HCT116 (cell line): ENCODE measurements around the gene PRDM2. TPM values are rescaled to one million over a fixed set of nuclear protein-coding genes. Genes with fewer than 3 reads are reported as not detected.

Source experiments
- ATAC-seq: fragments of 200-7000 bp; cut with Tn5 transposase; 2 replicates; pipeline ENCODE4 v1.9.1; 2020; ENCODE audit warnings: mild to moderate bottlenecking, moderate library complexity
- BruUV-seq: library from RNA; stranded (reverse); fragments of 400-500 nt; replicated peaks from 2 replicates; lab custom pipeline; 2021; lab: Mats Ljungman, UMichigan
- CTCF ChIA-PET: fragments of 300-600 bp; sonication (Branson Sonifier 250); formaldehyde crosslinking; loops from one replicate; lab custom pipeline; 2021; ENCODE audit warnings: antibody characterized with exemption; lab: Charles Lee
- POLR2A ChIA-PET: fragments of 300-600, 350-600 bp; sonication (Branson Sonifier 250); formaldehyde crosslinking; loops from one replicate; lab custom pipeline; 2021; ENCODE audit warnings: antibody characterized with exemption; lab: Charles Lee
- RAD21 ChIA-PET, 2 experiments: fragments of 300-600 bp; sonication (Branson Sonifier 250); formaldehyde crosslinking; loops; one replicate each; lab custom pipeline; 2023; ENCODE audit warnings: low total read pairs in 2 of 2; ENCODE audit not compliant: uncharacterized antibody in 2 of 2, unreplicated experiment in 2 of 2, low non-redundant PET in 1 of 2; lab: Charles Lee
- DNase-seq: peaks from one replicate; pipeline ENCODE4 v3.0.0-alpha.2; 2010; ENCODE audit warnings: low read depth, low spot score
- H2AFZ ChIP-seq: fragments of 200-600 bp; shearing (Covaris generic), sonication (generic); 2 replicates; pipeline ENCODE4 v1.6.1; 2017; ENCODE audit warnings: low read depth, mixed run types, mixed read lengths, antibody characterized with exemption, low read length; ENCODE audit not compliant: poor library complexity, severe bottlenecking
- H3K27ac ChIP-seq: 2 replicates; pipeline ENCODE4 v1.5.1; 2012; ENCODE audit warnings: low read depth, low read length
- H3K27me3 ChIP-seq: fragments of 200-600 bp; sonication (generic); 2 replicates; pipeline ENCODE4 v1.6.1; 2016; ENCODE audit warnings: mixed run types, low read length, mixed read lengths; ENCODE audit not compliant: insufficient read depth
- H3K36me3 ChIP-seq, 2 experiments: fragments of 200-500 bp in 1 of 2; fragments of 200-600 bp in 1 of 2; sonication (Bioruptor generic) in 1 of 2; sonication (generic) in 1 of 2; 2 replicates each; pipeline versions ENCODE4 v1.5.1 to v1.6.1; 2014 to 2016; ENCODE audit warnings: low read length in 2 of 2, inconsistent platforms in 1 of 2, mixed read lengths in 1 of 2, mixed run types in 1 of 2; ENCODE audit not compliant: insufficient read depth in 2 of 2, control insufficient read depth in 1 of 2
- H3K4me1 ChIP-seq, 2 experiments: fragments of 200-600 bp in 1 of 2; sonication (generic) in 1 of 2; 2 replicates each; pipeline versions ENCODE4 v1.5.1 to v1.6.1; 2012 to 2017; ENCODE audit warnings: low read length in 2 of 2, inconsistent platforms in 1 of 2, mild to moderate bottlenecking in 1 of 2, mixed read lengths in 1 of 2, mixed run types in 1 of 2, moderate library complexity in 1 of 2; ENCODE audit not compliant: insufficient read depth in 2 of 2, control insufficient read depth in 1 of 2
- H3K4me2 ChIP-seq: fragments of 200-600 bp; sonication (generic); 2 replicates; pipeline ENCODE4 v1.6.1; 2017; ENCODE audit warnings: mixed run types, low read length, mixed read lengths
- H3K4me3 ChIP-seq, 2 experiments: fragments of 200-600 bp in 1 of 2; sonication (generic) in 1 of 2; replicated peaks in 1 of 2; 2 replicates each; pipeline ENCODE4 v1.5.1; 2011 to 2016; ENCODE audit warnings: low read length in 2 of 2, control low read depth in 1 of 2, low read depth in 1 of 2, mild to moderate bottlenecking in 1 of 2, mixed read lengths in 1 of 2, mixed run types in 1 of 2
- H3K79me2 ChIP-seq: fragments of 200-600 bp; sonication (generic); 2 replicates; pipeline ENCODE4 v1.6.1; 2017; ENCODE audit warnings: mild to moderate bottlenecking, mixed run types, low read length, moderate library complexity, mixed read lengths; ENCODE audit not compliant: insufficient read depth
- H3K9ac ChIP-seq: fragments of 200-600 bp; sonication (generic); 2 replicates; pipeline ENCODE4 v1.6.1; 2016; ENCODE audit warnings: low read length, mixed read lengths
- H3K9me2 ChIP-seq: fragments of 200-600 bp; sonication (generic), shearing (Covaris generic); 2 replicates; pipeline ENCODE4 v1.6.1; 2017; ENCODE audit warnings: mixed run types, mild to moderate bottlenecking, moderate library complexity; ENCODE audit not compliant: insufficient read depth
- H3K9me3 ChIP-seq, 2 experiments: fragments of 200-500 bp in 1 of 2; fragments of 200-600 bp in 1 of 2; sonication (Bioruptor generic) in 1 of 2; sonication (generic) in 1 of 2; 2 replicates each; pipeline ENCODE4 v1.6.1; 2014 to 2017; ENCODE audit warnings: low read length in 2 of 2, mixed read lengths in 2 of 2, inconsistent platforms in 1 of 2, low read depth in 1 of 2, mild to moderate bottlenecking in 1 of 2, mixed run types in 1 of 2, moderate library complexity in 1 of 2; ENCODE audit not compliant: control insufficient read depth in 1 of 2, insufficient read depth in 1 of 2
- H4K20me1 ChIP-seq: fragments of 200-600 bp; sonication (generic), shearing (Covaris generic); 2 replicates; pipeline ENCODE4 v1.6.1; 2017; ENCODE audit warnings: mixed run types, mild to moderate bottlenecking, moderate library complexity; ENCODE audit not compliant: insufficient read depth
- ATF3 ChIP-seq: IDR thresholded peaks from 2 replicates; pipeline ENCODE4 v1.6.1; 2012
- CBX3 ChIP-seq: IDR thresholded peaks from 2 replicates; pipeline ENCODE4 v1.6.1; 2012; ENCODE audit warnings: low read depth
- CEBPB ChIP-seq: IDR thresholded peaks from 2 replicates; pipeline ENCODE4 v1.6.1; 2012; ENCODE audit warnings: low read depth
- ELF1 ChIP-seq: IDR thresholded peaks from 2 replicates; pipeline ENCODE4 v1.6.1; 2012; ENCODE audit warnings: low read depth, borderline replicate concordance
- EZH2 ChIP-seq: fragments of 200-600 bp; sonication (generic); IDR thresholded peaks from 2 replicates; pipeline ENCODE4 v1.6.1; 2017; ENCODE audit warnings: antibody characterized with exemption, mixed run types
- FOSL1 ChIP-seq: IDR thresholded peaks from 2 replicates; pipeline ENCODE4 v1.6.1; 2012; ENCODE audit warnings: low read depth
- POLR2AphosphoS5 ChIP-seq: IDR thresholded peaks from 2 replicates; pipeline ENCODE4 v1.6.1; 2011; ENCODE audit warnings: mild to moderate bottlenecking, low read depth, low read length, moderate library complexity
- SIN3A ChIP-seq: IDR thresholded peaks from 2 replicates; pipeline ENCODE4 v1.6.1; 2012; ENCODE audit warnings: low read depth
- SP1 ChIP-seq: IDR thresholded peaks from 2 replicates; pipeline ENCODE4 v1.6.1; 2012; ENCODE audit warnings: low read depth
- SRF ChIP-seq: IDR thresholded peaks from 2 replicates; pipeline ENCODE4 v1.6.1; 2012; ENCODE audit warnings: low read depth
- TCF7L2 ChIP-seq: IDR thresholded peaks from 2 replicates; pipeline ENCODE4 v1.7.0; 2011; ENCODE audit warnings: borderline replicate concordance, inconsistent platforms; ENCODE audit not compliant: insufficient read depth, insufficient read length; ENCODE audit errors: extremely low read depth
- YY1 ChIP-seq: IDR thresholded peaks from 2 replicates; pipeline ENCODE4 v1.6.1; 2011; ENCODE audit warnings: low read length, low read depth, moderate library complexity, mild to moderate bottlenecking; ENCODE audit not compliant: insufficient replicate concordance; ENCODE audit errors: extremely low read depth
- ZFX ChIP-seq: fragments of 450-650 bp; IDR thresholded peaks from 2 replicates; pipeline ENCODE4 v1.6.1; 2017
- ZNF274 ChIP-seq: fragments of 200-500 bp; sonication (Bioruptor generic); IDR thresholded peaks from 2 replicates; pipeline ENCODE4 v1.6.1; 2014; ENCODE audit warnings: mild to moderate bottlenecking, low read depth, low read length, inconsistent platforms
- intact Hi-C: fragments of 100-400 bp; cut with micrococcal nuclease; formaldehyde crosslinking; loops from 2 replicates; pipeline ENCODE4 v1.10.0; 2022
- total RNA-seq: library from RNA; stranded (reverse); gene quantifications from one replicate; pipeline ENCODE4 v1.2.1, GENCODE V29; 2021; ENCODE audit not compliant: unreplicated experiment

The PRDM2 gene
- total RNA-seq, 1 experiment from 2014 or later = 17.3 TPM

DNA sequence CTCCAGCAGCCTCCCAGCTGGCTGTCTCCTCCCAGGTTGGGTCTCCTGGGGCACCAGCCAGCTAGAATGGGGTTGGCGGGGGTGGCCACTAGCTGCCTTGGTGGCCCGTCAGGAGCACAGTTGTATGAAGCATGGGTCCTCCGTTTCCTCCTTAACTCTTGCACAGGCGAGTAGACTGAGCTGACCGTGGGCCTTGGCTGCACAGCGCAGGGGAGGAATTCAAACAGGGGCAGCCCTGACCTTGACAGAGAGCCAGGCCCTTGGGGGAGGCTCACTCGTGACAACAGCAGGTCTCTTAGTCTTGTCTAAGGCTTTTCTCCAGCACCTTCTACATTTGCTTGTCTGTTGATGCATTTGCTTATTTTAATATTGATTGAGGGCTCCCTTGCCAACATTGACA lies 114.1 kb downstream of the PRDM2 start:
- no peaks in the 10 kb centered on the region for H3K27me3 ChIP-seq
- POLR2A ChIA-PET = no interaction called here
- TF ChIP-seq SRF = no peak
- TF ChIP-seq, all 23 proteins: peak for 0
- no peak overlapping the region for H3K27ac ChIP-seq
- no peaks in the 10 kb centered on the region for H3K9me3 ChIP-seq
- no peak overlapping the region for H2AFZ ChIP-seq
- no peak overlapping the region for H3K4me3 ChIP-seq
- ATAC-seq (no peak), DNase-seq (no peak)
- H3K4me2 ChIP-seq = no peak overlapping the region
- no peaks in the 10 kb centered on the region for H4K20me1 ChIP-seq
- CTCF ChIA-PET = no interaction called here
- H3K79me2 ChIP-seq = no peaks in the 10 kb centered on the region
- no peak overlapping the region for H3K9ac ChIP-seq
- H3K36me3 ChIP-seq = no peaks in the 10 kb centered on the region
- BruUV-seq = no TSS peak
- peaks cover 3 to 16% of the 10 kb centered on the region in 2 experiments; a peak in 2 of 4 replicates for H3K4me1 ChIP-seq
- RAD21 ChIA-PET = no interaction called here
- H3K9me2 ChIP-seq = no peaks in the 10 kb centered on the region
- intact Hi-C loops = no loop called here

- BruUV-seq = no TSS peak
- ChIA-PET RAD21 (no interaction called here), POLR2A (no interaction called here), CTCF (interaction anchor here (1.0 to 1.6 kb wide), 3 partner anchors 9 to 151 kb away, joined by 3 to 4 read pairs (median 4); no protein-coding TSS in a partner anchor)
- no peak for TF ChIP-seq FOSL1
- TF ChIP-seq SIN3A = no peak
- no peak for TF ChIP-seq CEBPB
- TF ChIP-seq TCF7L2 = no peak
- no peak for TF ChIP-seq YY1
- TF ChIP-seq ATF3 = no peak
- no peak for TF ChIP-seq POLR2AphosphoS5
- no peak for TF ChIP-seq EZH2
- TF ChIP-seq CBX3 = no peak
- no peak for TF ChIP-seq SP1
- no peak for TF ChIP-seq ZFX
- no peak for TF ChIP-seq ELF1
- TF ChIP-seq ZNF274 = no peak
- TF ChIP-seq SRF = no peak
- no peak overlapping the region for H3K9ac ChIP-seq
- no peak for ATAC-seq
- H2AFZ ChIP-seq = no peak overlapping the region
- H3K4me3 ChIP-seq = no peak overlapping the region
- no peak overlapping the region for H3K4me2 ChIP-seq
- H3K36me3 ChIP-seq = no peaks in the 10 kb centered on the region
- no peaks in the 10 kb centered on the region for H3K9me3 ChIP-seq
- intact Hi-C loops = no loop called here
- no peaks in the 10 kb centered on the region for H3K79me2 ChIP-seq
- no peaks in the 10 kb centered on the region for H3K9me2 ChIP-seq
- no peaks in the 10 kb centered on the region for H3K27me3 ChIP-seq
- DNase-seq = no peak
- H3K4me1 ChIP-seq = peaks cover 3 to 12% of the 10 kb centered on the region in 2 experiments; a peak in 2 of 4 replicates
- no peak overlapping the region for H3K27ac ChIP-seq
- H4K20me1 ChIP-seq = no peaks in the 10 kb centered on the region
These were observed 116.2 kb downstream of the PRDM2 start for GRCh38 chr1:13816016-13816760.
